H1 (cell line): Measurements from ENCODE around the gene MBD5.

Experiments used
- CEBPB ChIP-seq: IDR thresholded peaks from 2 replicates; pipeline ENCODE4 v1.6.1; 2012; ENCODE audit warnings: low read depth, low read length
- CREB1 ChIP-seq: IDR thresholded peaks from 2 replicates; pipeline ENCODE4 v1.6.1; 2012; ENCODE audit warnings: inconsistent platforms
- CTCF ChIP-seq, 3 experiments: IDR thresholded peaks; 1 replicate in 2 of 3; 2 replicates in 1 of 3; pipeline versions ENCODE4 v1.5.1 to v1.6.1; 2011; ENCODE audit warnings: low read length in 3 of 3, mild to moderate bottlenecking in 3 of 3, inconsistent platforms in 2 of 3, low read depth in 1 of 3, moderate library complexity in 1 of 3; ENCODE audit not compliant: insufficient read depth in 1 of 3; ENCODE audit errors: control extremely low read depth in 1 of 3
- EP300 ChIP-seq, 2 experiments: IDR thresholded peaks; 1 replicate in 1 of 2; 2 replicates in 1 of 2; pipeline ENCODE4 v1.6.1; 2011 to 2012; ENCODE audit warnings: low read depth in 2 of 2, low read length in 2 of 2, mild to moderate bottlenecking in 2 of 2, borderline replicate concordance in 1 of 2, inconsistent platforms in 1 of 2, moderate library complexity in 1 of 2
- HDAC6 ChIP-seq: IDR thresholded peaks from one replicate; pipeline ENCODE4 v1.7.1; 2012; ENCODE audit warnings: low read depth, mild to moderate bottlenecking, inconsistent platforms, low read length, moderate library complexity
- SP1 ChIP-seq: IDR thresholded peaks from 2 replicates; pipeline ENCODE4 v1.6.1; 2011; ENCODE audit warnings: low read depth, low read length
- TEAD4 ChIP-seq: IDR thresholded peaks from 2 replicates; pipeline ENCODE4 v1.6.1; 2012; ENCODE audit warnings: low read depth, low read length, inconsistent platforms, mixed read lengths

GRCh38 chr2:148165975-148166374 lies 145.1 kb downstream of the MBD5 start:
- TF ChIP-seq CTCF (IDR thresholded peaks at IDR 0.05; ENCODE audit: control extremely low read depth in 1 of 3, insufficient read depth in 1 of 3, low read depth in 1 of 3, low read length in 3 of 3) (no peak), EP300 (IDR thresholded peaks at IDR 0.05; ENCODE audit: borderline replicate concordance in 1 of 2, low read depth in 2 of 2, low read length in 2 of 2) (no peak), CREB1 (no peak), TEAD4 (no peak), HDAC6 (no peak), CEBPB (no peak), SP1 (no peak)
